SU-DHL-6 (cell line): ENCODE data around the gene LYPD3.

Source experiments
- H2AFZ ChIP-seq: fragments of 200-600 bp; sonication (generic); 2 replicates; pipeline ENCODE4 v1.6.1; 2014; ENCODE audit warnings: low read depth, mild to moderate bottlenecking, moderate library complexity, mixed read lengths, antibody characterized with exemption, low read length; ENCODE audit not compliant: severe bottlenecking
- H3F3A ChIP-seq: fragments of 200-600 bp; shearing (Covaris generic); 2 replicates; pipeline ENCODE4 v1.6.0; 2016; ENCODE audit warnings: antibody characterized with exemption, mild to moderate bottlenecking; ENCODE audit not compliant: insufficient read depth
- H3K27ac ChIP-seq: fragments of 200-600 bp; sonication (generic); 2 replicates; pipeline ENCODE4 v1.5.1; 2016; ENCODE audit warnings: low read depth, mild to moderate bottlenecking, low read length, moderate library complexity, mixed read lengths
- H3K27me3 ChIP-seq: fragments of 200-600 bp; sonication (generic), shearing (Covaris generic); 2 replicates; pipeline ENCODE4 v1.6.0; 2014; ENCODE audit warnings: mild to moderate bottlenecking, low read length
- H3K36me3 ChIP-seq: fragments of 200-600 bp; sonication (generic); 2 replicates; pipeline ENCODE4 v1.6.1; 2014; ENCODE audit warnings: mild to moderate bottlenecking, low read length, mixed read lengths
- H3K4me2 ChIP-seq: fragments of 300-600, 200-600 bp; shearing (Covaris generic), sonication (generic); 2 replicates; pipeline ENCODE4 v1.6.0; 2014; ENCODE audit warnings: low read length, low read depth, mild to moderate bottlenecking; ENCODE audit not compliant: poor library complexity, severe bottlenecking
- H3K4me3 ChIP-seq: fragments of 200-600 bp; sonication (generic); 2 replicates; pipeline ENCODE4 v1.5.1; 2014; ENCODE audit warnings: antibody characterized with exemption, low read length, mild to moderate bottlenecking, mixed read lengths; ENCODE audit not compliant: insufficient read depth, poor library complexity, severe bottlenecking
- H3K79me2 ChIP-seq: fragments of 200-600 bp; sonication (generic); 2 replicates; pipeline ENCODE4 v1.6.1; 2014; ENCODE audit warnings: mild to moderate bottlenecking, low read length, moderate library complexity; ENCODE audit not compliant: insufficient read depth
- H3K9ac ChIP-seq: fragments of 200-600 bp; sonication (generic); 2 replicates; pipeline ENCODE4 v1.7.0; 2014; ENCODE audit warnings: mild to moderate bottlenecking, low read length
- H3K9me2 ChIP-seq: fragments of 200-600 bp; sonication (generic); replicated peaks from 2 replicates; pipeline ENCODE4 v1.6.1; 2014; ENCODE audit warnings: low read length; ENCODE audit not compliant: insufficient read depth
- H3K9me3 ChIP-seq: fragments of 200-600 bp; sonication (generic); 2 replicates; pipeline ENCODE4 v1.6.1; 2014; ENCODE audit warnings: low read length, mixed read lengths; ENCODE audit not compliant: insufficient read depth
- H4K20me1 ChIP-seq: fragments of 200-600 bp; sonication (generic); 2 replicates; pipeline ENCODE4 v1.6.1; 2014; ENCODE audit warnings: low read depth, mild to moderate bottlenecking, antibody characterized with exemption, low read length, moderate library complexity, mixed read lengths
- CTCF ChIP-seq: fragments of 200-600 bp; sonication (generic); IDR thresholded peaks from one replicate; pipeline ENCODE4 v1.5.1; 2017; ENCODE audit warnings: antibody characterized with exemption, mild to moderate bottlenecking, low read length, moderate library complexity; ENCODE audit not compliant: insufficient read depth, poor library complexity, severe bottlenecking
- EZH2phosphoT487 ChIP-seq: fragments of 200-600 bp; sonication (generic), shearing (Covaris generic); conservative IDR thresholded peaks from 2 replicates; pipeline ENCODE4 v1.6.1; 2018; ENCODE audit warnings: mild to moderate bottlenecking, antibody characterized with exemption, low read length, moderate library complexity, mixed read lengths

Gene LYPD3

GRCh38 chr19:43496960-43497359 is 31.6 kb upstream of the LYPD3 start:
- Histone ChIP-seq H3K27me3 (no peaks in the 10 kb centered on the region), H3K79me2 (no peaks in the 10 kb centered on the region), H3K9me2 (no peaks in the 10 kb centered on the region), H2AFZ (no peak overlapping the region), H3K9me3 (no peaks in the 10 kb centered on the region), H4K20me1 (no peaks in the 10 kb centered on the region), H3K27ac (no peak overlapping the region), H3K4me3 (no peak overlapping the region), H3K4me2 (no peak overlapping the region), H3K36me3 (no peaks in the 10 kb centered on the region), H3K9ac (no peak overlapping the region), H3F3A (no peaks in the 10 kb centered on the region)
- no peak for TF ChIP-seq CTCF
- TF ChIP-seq EZH2phosphoT487: no peak

- TF ChIP-seq EZH2phosphoT487 (no peak), CTCF (no peak)
- H3K36me3 ChIP-seq: no peaks in the 10 kb centered on the region
- H3F3A ChIP-seq: no peaks in the 10 kb centered on the region
Measured at GRCh38 chr19:43495082-43495481, 29.7 kb upstream of the LYPD3 start.

GRCh38 chr19:43490759-43491158 is 25.4 kb upstream of the LYPD3 start:
- H3K79me2 ChIP-seq: no peaks in the 10 kb centered on the region
- no peaks in the 10 kb centered on the region for H3K27me3 ChIP-seq
- H3K9me3 ChIP-seq: no peaks in the 10 kb centered on the region
- H3K9ac ChIP-seq: no peak overlapping the region
- H3K27ac ChIP-seq: no peak overlapping the region
- no peaks in the 10 kb centered on the region for H3F3A ChIP-seq
- H3K36me3 ChIP-seq: no peaks in the 10 kb centered on the region
- no peak overlapping the region for H3K4me3 ChIP-seq
- no peak overlapping the region for H3K4me2 ChIP-seq
- no peak overlapping the region for H2AFZ ChIP-seq
- H3K9me2 ChIP-seq: no peaks in the 10 kb centered on the region
- no peaks in the 10 kb centered on the region for H4K20me1 ChIP-seq
- no peak for TF ChIP-seq EZH2phosphoT487
- TF ChIP-seq CTCF: no peak

More at GRCh38 chr19:43495082-43495481, 29.7 kb upstream of the LYPD3 start:
- H3K9me3 ChIP-seq: no peaks in the 10 kb centered on the region
- H4K20me1 ChIP-seq: no peaks in the 10 kb centered on the region
- H3K27ac ChIP-seq: no peak overlapping the region
- H3K9ac ChIP-seq: no peak overlapping the region
- no peak overlapping the region for H3K4me3 ChIP-seq
- no peak overlapping the region for H2AFZ ChIP-seq
- H3K4me2 ChIP-seq: no peak overlapping the region
- no peaks in the 10 kb centered on the region for H3K27me3 ChIP-seq
- H3K79me2 ChIP-seq: no peaks in the 10 kb centered on the region
- no peaks in the 10 kb centered on the region for H3K9me2 ChIP-seq
